ENCODE results near the gene PNPLA7.
"Not testable (repeated sequence)": the region's sequence is repeated elsewhere in the genome, so short reads cannot be mapped to it uniquely, and the experiment has no call there.

- not testable (repeated sequence) for TF ChIP-seq POLR2A, CTCF, POLR2AphosphoS5, EP300 (IDR thresholded peaks at IDR 0.05)
Measured at GRCh38 chr9:137513801-137514570, 36.2 kb downstream of the PNPLA7 start.
